Amniotic stem cell (primary cell): ENCODE data around the gene DIP2B.
"Not testable (repeated sequence)": the region's sequence is repeated elsewhere in the genome, so short reads cannot be mapped to it uniquely, and the experiment has no call there.

Source experiments
- DNase-seq: peaks from one replicate; lab custom pipeline; 2025; lab: John Stamatoyannopoulos, UW

Gene DIP2B

GRCh38 chr12:50504798-50505674, at the start of gene DIP2B:
Gene DIP2B, plus strand, starts transcription at chr12:50504985. Its CDS starts 156 bp downstream, at chr12:50505141.
- peak; percentile 80 for DNase-seq

- no peak for DNase-seq
Measured at GRCh38 chr12:50458606-50459005, 46.2 kb upstream of the DIP2B start.

GRCh38 chr12:50467439-50467838, 37.3 kb upstream of the DIP2B start:
- DNase-seq: no peak

- no peak for DNase-seq
Measured at GRCh38 chr12:50477241-50477832, 27.4 kb upstream of the DIP2B start.

GRCh38 chr12:50482571-50482970, 22.2 kb upstream of the DIP2B start:
- DNase-seq: no peak

GRCh38 chr12:50483488-50483887, 21.3 kb upstream of the DIP2B start:
- DNase-seq: no peak

GRCh38 chr12:50488801-50489200, 16.0 kb upstream of the DIP2B start:
- DNase-seq: no peak

- not testable (repeated sequence) for DNase-seq
Measured at GRCh38 chr12:50498119-50498518, 6.7 kb upstream of the DIP2B start.

- DNase-seq: no peak
Measured at GRCh38 chr12:50505675-50506530, 1.1 kb downstream of the DIP2B start.

- no peak for DNase-seq
Measured at GRCh38 chr12:50506753-50507473, 2.1 kb downstream of the DIP2B start.

- DNase-seq: no peak
Measured at GRCh38 chr12:50507474-50507838, 2.7 kb downstream of the DIP2B start.

GRCh38 chr12:50507930-50508329, 3.1 kb downstream of the DIP2B start:
- no peak for DNase-seq

GRCh38 chr12:50508414-50508813, 3.6 kb downstream of the DIP2B start:
- DNase-seq: no peak

- no peak for DNase-seq
Measured at GRCh38 chr12:50508970-50509663, 4.3 kb downstream of the DIP2B start.

GRCh38 chr12:50514526-50515276, 9.9 kb downstream of the DIP2B start:
- no peak for DNase-seq

GRCh38 chr12:50515587-50515986, 10.8 kb downstream of the DIP2B start:
- no peak for DNase-seq

GRCh38 chr12:50517421-50518048, 12.8 kb downstream of the DIP2B start:
- no peak for DNase-seq

- DNase-seq: no peak
Measured at GRCh38 chr12:50518090-50518489, 13.3 kb downstream of the DIP2B start.

- DNase-seq: no peak
Measured at GRCh38 chr12:50519353-50519752, 14.6 kb downstream of the DIP2B start.
